ENCODE data around the gene TKT. TPM values are rescaled to one million over a fixed set of nuclear protein-coding genes. Genes with fewer than 3 reads are reported as not detected.

TKT gene
- total and polyA plus RNA-seq, 2 of the 8 experiments (the other 6 are each of a cell fraction or from before 2014, with no cell fraction given) = 418 to 986 TPM

- H3K23me2 ChIP-seq (ENCODE audit: low read depth, low read length) = no peaks in the 10 kb centered on the region
- no peak overlapping the region for H3K9ac ChIP-seq (replicated peaks in 1 of 4; ENCODE audit: extremely low read depth in 1 of 4, low read depth in 3 of 4, low read length in 3 of 4)
- no peak overlapping the region for H3K23ac ChIP-seq (ENCODE audit: insufficient read length)
- no peak overlapping the region for H2BK12ac ChIP-seq (ENCODE audit: low read depth, low read length)
- H3K4me3 ChIP-seq (ENCODE audit: extremely low read depth in 1 of 4, insufficient read depth in 2 of 4, low read depth in 3 of 4, low read length in 4 of 4) = no peak overlapping the region
- no peaks in the 10 kb centered on the region for H3K79me2 ChIP-seq (ENCODE audit: control insufficient read depth in 1 of 2, insufficient read depth in 2 of 2, low read length in 2 of 2)
- WGBS, 2 experiments (ENCODE audit: extremely low coverage in 1 of 2, insufficient coverage in 1 of 2, insufficient read length in 1 of 2, insufficient replicate concordance in 2 of 2, low coverage in 1 of 2, low lambda C conversion rate in 2 of 2, missing lambda C conversion rate in 1 of 2) = 97% methylated on average over 6 of the region's 7 CpGs; no CpG with 5 or more reads in 1 of the 2 experiments
- H3K9me3 ChIP-seq (ENCODE audit: insufficient read depth in 2 of 2, low read depth in 1 of 2, low read length in 1 of 2) = no peaks in the 10 kb centered on the region
- H3K27me3 ChIP-seq (replicated peaks in 1 of 4; ENCODE audit: control insufficient read depth in 3 of 4, extremely low read depth in 1 of 4, insufficient read depth in 3 of 4, low read length in 3 of 4) = no peaks in the 10 kb centered on the region
- no peak overlapping the region for H2BK15ac ChIP-seq (ENCODE audit: low read length)
- no peak overlapping the region for H4K5ac ChIP-seq (ENCODE audit: insufficient read length, low read depth, low read length)
- no peaks in the 10 kb centered on the region; a peak in 1 of 7 replicates for H3K4me1 ChIP-seq (replicated peaks in 1 of 4; ENCODE audit: control insufficient read depth in 3 of 4, insufficient read depth in 4 of 4, low read length in 3 of 4)
- H3K36me3 ChIP-seq (ENCODE audit: control insufficient read depth in 2 of 4, insufficient read depth in 4 of 4, low read length in 3 of 4) = peaks cover 0 to 8% (median 2%) of the 10 kb centered on the region in 4 experiments; a peak in 4 of 8 replicates
- no peak overlapping the region for H3K14ac ChIP-seq (ENCODE audit: insufficient read length)
- H2AK5ac ChIP-seq (ENCODE audit: low read depth, low read length) = no peak overlapping the region
- no peak overlapping the region for H3K4ac ChIP-seq (replicated peaks; ENCODE audit: insufficient read length, low read depth, low read length)
- no peak overlapping the region for H2BK120ac ChIP-seq (replicated peaks; ENCODE audit: low read depth, low read length)
- no peak overlapping the region for H3K18ac ChIP-seq (ENCODE audit: extremely low read depth, low read length)
- DNase-seq (ENCODE audit: low read depth in 1 of 2, low spot score in 2 of 2) (no peak), FAIRE-seq (no peak)
- H2BK5ac ChIP-seq (ENCODE audit: low read depth, low read length) = no peak overlapping the region
- CTCF ChIA-PET (ENCODE audit: partially characterized antibody) = interaction anchor here (0.5 to 2.8 kb wide), 10 partner anchors 11 to 368 kb away, joined by 3 to 9 read pairs (median 4); no protein-coding TSS in a partner anchor
- H3K27ac ChIP-seq (ENCODE audit: low read depth, low read length) = no peak overlapping the region
- H4K20me1 ChIP-seq (replicated peaks in 1 of 2; ENCODE audit: control insufficient read depth in 1 of 2, insufficient read depth in 2 of 2, low read length in 2 of 2) = peaks cover 0 to 1% of the 10 kb centered on the region in 2 experiments
- H3K4me2 ChIP-seq (ENCODE audit: insufficient read depth in 1 of 2, low read depth in 2 of 2, low read length in 2 of 2) = no peak overlapping the region
- H2AFZ ChIP-seq (ENCODE audit: low read length) = no peak overlapping the region
- TF ChIP-seq KDM5A (IDR thresholded peaks at IDR 0.05; ENCODE audit: low read length) = no peak
- TF ChIP-seq RAD21 (IDR thresholded peaks at IDR 0.05 in 1 of 2, conservative IDR thresholded peaks at IDR 0.05 in 1 of 2; ENCODE audit: low read depth in 2 of 2, low read length in 2 of 2) = peak in 1 of 2 experiments; percentile 17; a peak in 1 of 4 replicates
- no peak for TF ChIP-seq BCL11A (IDR thresholded peaks at IDR 0.05; ENCODE audit: low read depth in 2 of 2, low read length in 2 of 2)
- TF ChIP-seq HDAC2 (IDR thresholded peaks at IDR 0.05; ENCODE audit: borderline replicate concordance in 1 of 2, low read depth in 2 of 2, low read length in 2 of 2) = no peak
- H3K79me1 ChIP-seq (ENCODE audit: low read depth, low read length) = no peaks in the 10 kb centered on the region
- H4K91ac ChIP-seq (replicated peaks; ENCODE audit: insufficient read length, low read length) = no peak overlapping the region
- POLR2A ChIA-PET (ENCODE audit: partially characterized antibody) = interaction anchor here (0.7 kb wide), 1 partner anchor 35 kb away, joined by 3 read pairs; no protein-coding TSS in a partner anchor
- H3K56ac ChIP-seq (replicated peaks; ENCODE audit: insufficient read length, low read depth, low read length) = no peak overlapping the region
- H4K8ac ChIP-seq (ENCODE audit: extremely low read depth, insufficient read depth, low read length) = no peak overlapping the region
- no peak overlapping the region for H2BK20ac ChIP-seq (ENCODE audit: low read length)
Measured at GRCh38 chr3:53184701-53185100, 71.1 kb downstream of the TKT start.

All from H1 (cell line).